CD1c-positive myeloid dendritic cell (primary cell): ENCODE measurements around the gene BMPR1B.
"Not testable (repeated sequence)": the region's sequence is repeated elsewhere in the genome, so short reads cannot be mapped to it uniquely, and the experiment has no call there.

Experiments used
- DNase-seq: peaks from one replicate; pipeline ENCODE4 v3.0.0-alpha.2; 2016; ENCODE audit errors: extremely low spot score

BMPR1B gene

GRCh38 chr4:94833394-94833793 lies 75.6 kb downstream of the BMPR1B start:
- no peak for DNase-seq

DNA sequence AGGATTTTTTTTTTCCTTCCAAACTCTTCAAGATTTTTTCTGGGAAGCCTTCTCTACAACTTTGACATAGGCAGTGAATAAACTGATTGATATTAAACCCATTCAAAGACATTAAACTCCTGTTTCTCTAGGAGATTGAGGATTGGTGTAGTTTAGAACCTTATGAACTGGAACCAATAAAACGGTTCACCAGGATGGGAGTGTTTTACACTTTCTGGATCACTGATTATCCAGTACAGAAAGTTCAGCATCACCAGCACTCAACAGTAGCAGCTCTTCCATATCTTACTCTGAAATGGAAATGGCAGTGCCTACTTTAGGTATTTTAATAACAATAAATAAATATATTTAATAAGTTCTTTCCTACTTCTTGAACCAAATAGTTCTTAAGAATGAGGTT lies 76.7 kb downstream of the BMPR1B start:
- DNase-seq, result no peak

GRCh38 chr4:94841166-94841863 lies 83.6 kb downstream of the BMPR1B start:
- DNase-seq, result not testable (repeated sequence)

- no peak for DNase-seq
Measured at GRCh38 chr4:94841864-94842221, 84.1 kb downstream of the BMPR1B start.

DNA sequence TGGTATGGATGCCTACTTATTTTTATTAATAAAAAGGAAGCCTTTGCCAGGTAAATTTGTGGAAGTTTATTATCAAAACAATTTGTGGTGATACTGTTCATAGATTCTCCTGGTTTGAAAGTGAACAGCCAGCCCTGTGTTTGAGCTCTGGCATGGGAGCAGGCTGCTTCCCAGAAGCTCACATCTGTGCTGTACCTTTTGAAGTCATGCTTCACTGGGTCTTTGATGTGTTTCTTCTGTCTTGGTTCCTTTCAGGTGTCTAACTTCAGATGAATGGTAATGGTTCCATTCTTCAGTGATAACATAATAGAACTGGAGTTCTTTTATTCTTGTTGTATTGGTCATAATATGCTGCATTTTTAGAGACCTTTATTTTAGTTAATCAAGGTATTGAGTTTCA lies 85.5 kb downstream of the BMPR1B start:
- no peak for DNase-seq

DNA sequence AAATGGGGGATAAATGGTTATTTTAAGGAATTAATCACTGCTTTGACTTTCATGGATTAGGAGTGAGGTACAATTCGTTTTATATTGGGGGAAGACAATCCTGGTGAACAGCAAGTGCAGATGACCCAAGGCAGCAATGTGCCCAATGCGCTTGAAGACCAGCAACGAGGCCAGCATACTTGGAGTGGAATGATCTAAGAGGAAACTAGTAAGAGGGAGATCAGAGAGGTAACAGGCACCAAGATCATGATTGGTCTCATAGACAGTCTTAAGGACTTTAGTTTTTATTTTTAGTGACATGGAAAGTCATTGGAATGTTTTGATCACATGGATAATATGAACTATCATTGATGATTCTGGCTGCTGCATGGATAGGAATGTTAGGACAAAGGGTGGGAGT lies 90.6 kb downstream of the BMPR1B start:
- no peak for DNase-seq

DNA sequence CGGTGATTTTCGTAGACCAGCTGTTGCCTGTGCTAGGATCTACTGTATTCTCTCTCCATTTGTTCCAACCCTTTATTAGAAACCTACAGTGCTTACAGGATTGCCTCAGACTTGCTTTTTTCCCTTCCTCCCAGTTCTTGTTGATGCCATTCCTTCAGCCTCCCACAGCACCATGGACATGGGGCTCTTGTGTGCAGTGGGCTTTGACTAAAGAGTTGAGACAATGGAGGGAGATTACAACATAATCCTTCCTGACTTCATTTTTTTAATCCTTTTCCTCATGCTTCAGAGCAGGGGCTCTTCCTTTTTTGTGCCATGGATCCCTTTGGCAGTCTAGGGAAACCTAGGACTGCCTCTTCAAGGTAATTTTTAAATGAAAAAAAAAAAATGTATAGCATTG lies 92.1 kb downstream of the BMPR1B start:
- no peak for DNase-seq

DNA sequence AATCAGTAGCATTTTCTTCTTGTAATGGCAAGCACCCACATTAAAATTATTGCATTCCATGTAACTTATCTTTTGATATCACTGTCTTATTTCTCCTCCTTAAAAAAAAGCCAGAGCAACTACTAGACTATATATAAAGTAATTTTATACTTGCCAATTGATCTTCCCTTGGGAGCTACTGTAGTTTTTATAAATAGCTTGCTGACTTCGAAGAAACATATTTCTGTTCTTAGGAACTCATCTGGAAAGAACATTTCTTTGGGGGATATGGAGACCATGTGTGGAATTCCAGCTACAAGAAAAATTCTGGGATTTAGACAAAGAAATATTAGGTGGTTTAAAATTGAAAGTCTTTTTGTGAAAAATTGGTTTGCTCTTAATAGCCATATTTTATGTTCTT lies 94.9 kb downstream of the BMPR1B start:
- no peak for DNase-seq

GRCh38 chr4:94856030-94856429 lies 98.3 kb downstream of the BMPR1B start:
- no peak for DNase-seq

DNA sequence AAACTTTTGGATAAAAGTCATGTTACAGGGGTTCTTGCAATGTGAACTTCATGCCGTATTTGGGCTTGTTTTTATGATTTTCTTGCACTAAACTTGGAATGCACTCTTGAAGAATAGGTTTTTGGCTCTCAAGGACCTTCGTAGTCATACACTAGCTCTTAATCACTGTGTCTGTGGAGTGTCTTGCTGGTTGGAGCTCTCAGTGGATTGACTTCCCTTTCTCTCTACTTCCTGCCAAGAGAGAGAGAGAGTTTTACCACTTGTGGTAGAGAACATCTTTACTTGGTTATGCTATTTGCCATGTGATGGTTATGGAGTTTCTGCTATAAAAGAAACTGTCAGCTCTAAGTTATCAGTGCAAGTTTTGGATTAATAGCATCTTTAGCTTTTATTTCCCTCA lies 112.4 kb downstream of the BMPR1B start:
- no peak for DNase-seq

DNA sequence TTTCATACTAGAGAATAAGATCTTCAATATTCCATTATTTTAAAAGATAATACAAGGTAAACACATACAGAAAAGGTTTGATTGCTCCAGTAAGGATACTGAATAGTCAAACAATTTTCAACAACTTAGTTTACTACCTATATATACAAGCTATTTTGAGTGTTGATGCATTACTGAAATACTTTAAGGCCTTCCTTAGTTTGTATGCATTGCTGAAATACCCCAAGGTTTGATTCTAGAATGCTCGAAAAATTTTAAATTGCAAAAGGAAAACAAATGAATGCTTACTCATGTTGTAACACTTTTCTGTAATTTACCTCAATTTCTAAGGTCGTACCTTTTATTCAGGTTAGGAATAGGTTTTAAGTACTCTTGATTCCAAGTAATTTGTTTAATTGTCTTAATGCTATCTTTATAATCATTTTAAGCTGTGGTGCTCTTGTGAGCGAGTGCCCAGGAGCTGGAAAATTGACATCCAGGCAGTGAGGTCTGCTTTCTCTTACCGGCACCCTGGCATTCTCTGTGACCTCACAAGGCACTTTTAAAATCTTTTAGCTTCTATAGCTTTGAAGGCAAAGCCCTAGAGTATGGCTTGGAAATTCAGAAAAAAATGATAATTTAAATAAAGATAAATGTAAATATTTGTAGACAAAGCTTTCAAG lies 114.0 kb downstream of the BMPR1B start:
- no peak for DNase-seq

DNA sequence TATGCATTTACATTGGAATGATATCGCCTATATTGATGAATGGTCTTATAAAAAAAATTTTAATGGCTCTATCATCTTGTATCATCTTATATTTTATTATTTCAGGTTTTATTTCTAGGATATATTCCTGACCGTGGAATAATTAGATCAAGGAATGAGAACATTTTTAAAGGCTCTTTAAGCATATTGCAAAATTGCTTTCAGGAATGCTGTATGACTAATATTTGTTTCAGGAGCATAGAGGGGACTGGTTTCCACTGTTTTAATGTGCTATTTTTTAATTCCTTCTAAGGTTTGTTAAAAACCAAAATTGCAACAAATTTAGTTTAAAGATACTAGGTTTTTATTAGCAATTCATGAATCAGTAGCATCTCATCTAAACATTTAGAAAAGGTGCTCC lies 120.2 kb downstream of the BMPR1B start:
- no peak for DNase-seq

- DNase-seq, result no peak
Measured at GRCh38 chr4:94880956-94881355, 123.2 kb downstream of the BMPR1B start.

DNA sequence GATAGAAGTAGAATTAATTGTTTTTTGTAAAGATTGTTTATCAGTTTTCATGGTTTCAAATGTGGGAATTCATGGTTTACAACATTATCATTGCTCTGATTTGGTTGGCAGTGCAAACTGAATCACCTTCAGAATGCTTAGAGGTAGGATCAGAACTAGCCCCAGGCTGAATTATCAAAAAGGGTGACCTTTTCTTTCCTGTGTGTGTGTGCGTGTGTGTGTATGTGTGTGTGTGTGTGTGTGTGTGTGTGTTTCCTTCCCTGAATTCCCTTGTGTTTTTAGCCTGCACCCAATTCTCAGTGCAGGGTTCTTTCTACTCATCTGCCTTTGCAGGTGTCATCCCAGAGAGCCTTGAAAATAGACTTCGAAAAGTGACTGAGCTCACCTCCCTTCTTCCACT lies 125.0 kb downstream of the BMPR1B start:
- DNase-seq, result no peak

DNA sequence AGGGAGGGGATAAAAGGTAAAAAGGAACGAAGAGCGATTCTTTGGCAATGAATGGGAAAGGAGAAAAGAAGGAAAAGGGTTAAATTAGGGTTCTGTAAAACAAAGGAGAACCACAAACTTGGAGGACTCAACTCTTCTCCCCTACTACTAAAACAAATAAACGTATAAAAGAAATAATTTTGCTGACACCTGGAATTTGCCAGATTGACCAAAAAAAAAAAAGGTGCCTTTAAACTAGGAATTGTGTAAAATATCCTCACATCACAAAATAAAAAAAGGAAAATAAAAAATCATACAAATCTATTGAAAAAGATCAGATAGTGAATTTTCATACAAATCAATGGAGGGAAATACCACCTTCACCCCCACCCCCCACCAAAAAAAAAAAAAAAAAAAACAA lies 129.3 kb downstream of the BMPR1B start:
- no peak for DNase-seq

DNA sequence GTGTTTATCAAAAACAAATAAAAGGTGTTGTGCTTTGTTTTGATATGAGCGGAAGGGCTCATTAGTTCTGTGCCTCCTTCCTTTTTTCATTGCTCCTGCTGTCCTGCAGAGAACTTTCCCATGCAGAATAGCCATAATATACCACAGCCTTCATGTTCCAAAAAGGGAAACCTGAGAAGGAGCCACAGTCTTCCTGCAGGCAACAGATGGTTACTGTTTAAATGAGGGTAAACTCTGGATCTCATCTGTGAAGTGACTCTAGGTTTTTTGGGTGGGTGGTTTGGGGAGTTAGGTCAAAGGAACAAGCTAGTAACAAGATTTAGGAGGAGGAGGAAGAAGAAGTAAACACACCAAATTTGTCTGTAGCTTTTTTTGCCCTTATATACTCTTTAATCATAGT lies 131.8 kb downstream of the BMPR1B start:
- DNase-seq, result no peak

DNA sequence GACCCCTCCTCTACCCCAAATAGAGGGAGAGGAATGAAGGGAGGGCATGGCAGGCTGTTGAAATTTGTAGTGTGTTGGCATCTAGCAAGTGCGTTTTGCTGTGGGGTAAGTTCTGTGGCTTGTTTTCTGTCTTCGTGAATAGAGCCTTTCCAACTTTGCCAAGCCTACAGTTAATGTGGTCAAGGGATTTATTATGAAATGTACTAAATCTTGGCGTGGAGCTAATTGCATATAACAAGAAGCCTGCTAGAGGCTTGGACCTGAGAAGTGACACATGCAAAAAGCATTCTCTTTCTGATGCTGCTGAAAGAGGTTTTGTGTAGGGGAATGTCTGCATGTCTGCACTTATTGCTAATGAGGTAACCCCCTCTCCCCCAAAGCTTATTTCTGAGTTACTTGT lies 132.2 kb downstream of the BMPR1B start:
- no peak for DNase-seq

- DNase-seq, result no peak
Measured at GRCh38 chr4:94890579-94890978, 132.8 kb downstream of the BMPR1B start.

GRCh38 chr4:94892051-94892450 lies 134.3 kb downstream of the BMPR1B start:
- DNase-seq, result no peak

GRCh38 chr4:94895081-94895480 lies 137.3 kb downstream of the BMPR1B start:
- DNase-seq, result no peak

- no peak for DNase-seq
Measured at GRCh38 chr4:94897023-94897422, 139.3 kb downstream of the BMPR1B start.

- no peak for DNase-seq
Measured at GRCh38 chr4:94905511-94905910, 147.8 kb downstream of the BMPR1B start.

DNA sequence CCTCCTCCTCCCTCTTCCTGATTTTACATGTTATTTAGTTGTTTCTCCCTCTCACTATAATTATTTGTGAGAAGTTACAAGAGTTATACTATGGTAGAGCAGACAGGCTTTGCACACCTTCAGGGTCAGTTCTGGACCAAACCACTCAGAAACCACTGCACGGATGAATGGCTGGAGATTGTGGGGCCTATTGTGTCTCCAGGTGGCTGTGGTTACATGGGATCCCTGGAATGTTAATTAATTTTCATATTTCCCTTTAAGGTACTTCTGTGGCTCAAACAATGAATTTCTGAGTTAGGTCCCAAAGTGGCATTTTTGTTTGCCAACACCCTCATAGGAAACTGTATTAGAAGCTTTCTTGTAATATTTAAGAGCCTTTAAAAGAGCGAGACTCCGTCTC lies 151.9 kb downstream of the BMPR1B start:
- no peak for DNase-seq

GRCh38 chr4:94911106-94911505 lies 153.4 kb downstream of the BMPR1B start:
- DNase-seq, result no peak
